Measurements from ENCODE around the gene TMED7.
"Not testable (repeated sequence)": the region's sequence is repeated elsewhere in the genome, so short reads cannot be mapped to it uniquely, and the experiment has no call there.

TMED7 gene

DNA sequence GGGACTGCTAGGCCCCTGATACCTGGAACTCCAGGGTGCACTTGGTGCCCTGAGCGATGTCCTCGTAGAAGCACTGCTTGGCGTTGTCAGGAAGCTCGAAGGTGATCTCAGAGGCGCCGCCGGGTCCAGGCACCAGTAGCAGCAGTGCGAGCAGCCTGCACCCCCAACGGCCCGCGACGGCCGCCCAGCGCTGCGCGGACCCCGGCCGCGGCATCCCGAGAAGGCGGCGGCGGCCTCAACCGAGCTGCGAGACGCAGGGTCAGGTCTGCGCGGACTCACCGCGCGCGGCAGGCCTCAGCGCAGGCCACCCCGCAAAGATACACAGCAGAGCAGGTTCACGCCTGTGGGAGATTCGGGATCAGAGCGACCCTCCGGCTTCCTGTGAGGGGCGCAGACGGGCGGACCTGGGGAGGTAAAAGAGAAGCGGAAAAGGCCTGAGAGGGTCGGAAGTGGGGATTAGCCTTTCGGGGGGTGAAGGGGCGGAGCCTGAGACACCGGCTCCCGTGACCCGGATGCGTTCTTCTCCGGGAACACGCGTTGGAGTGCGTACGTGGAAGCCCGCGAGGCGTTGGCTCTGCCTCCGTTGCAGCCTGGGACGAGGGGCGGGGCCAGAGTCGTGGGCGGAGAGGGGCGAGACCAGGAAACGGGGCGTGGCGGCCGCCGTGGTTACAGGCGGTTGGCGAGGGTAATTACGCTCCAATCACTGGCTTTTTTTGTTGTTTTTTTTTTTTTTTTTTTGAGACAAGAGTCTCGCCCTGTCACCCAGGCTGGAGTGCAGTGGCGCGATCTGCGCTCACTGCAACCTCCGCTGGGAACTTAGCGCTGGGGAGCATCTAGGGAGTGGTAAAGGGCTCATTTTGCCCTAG lies at the start of gene TMED7:
TMED7 (minus strand) TSS at position 458 of the 866 bp plus-strand sequence; CDS start at position 214, 244 bp downstream.
- DNase-seq (ENCODE audit: low read depth) = peak; percentile 97
- H3K4me3 ChIP-seq (ENCODE audit: control insufficient read depth, low read depth, low read length) = peak within 1 kb of the TSS; percentile 91
- TF ChIP-seq CTCF (conservative IDR thresholded peaks at IDR 0.05; ENCODE audit: control insufficient read depth, insufficient read depth, low read depth, low read length) = no peak

DNA sequence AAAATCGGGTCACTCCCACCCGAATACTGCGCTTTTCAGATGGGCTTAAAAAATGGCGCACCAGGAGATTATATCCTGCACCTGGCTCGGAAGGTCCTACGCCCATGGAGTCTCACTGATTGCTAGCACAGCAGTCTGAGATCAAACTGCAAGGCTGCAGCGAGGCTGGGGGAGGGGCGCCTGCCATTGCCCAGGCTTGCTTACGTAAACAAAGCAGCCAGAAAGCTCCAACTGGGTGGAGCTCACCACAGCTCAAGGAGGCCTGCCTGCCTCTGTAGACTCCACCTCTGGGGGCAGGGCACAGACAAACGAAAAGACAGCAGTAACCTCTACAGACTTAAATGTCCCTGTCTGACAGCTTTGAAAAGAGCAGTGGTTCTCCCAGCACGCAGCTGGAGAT lies 48.9 kb upstream of the TMED7 start:
- H3K4me3 ChIP-seq (ENCODE audit: control insufficient read depth, low read depth, low read length); DNase-seq (ENCODE audit: low read depth): not testable (repeated sequence)

GRCh38 chr5:115673596-115673995 lies 47.8 kb upstream of the TMED7 start:
- no peak overlapping the region for H3K4me3 ChIP-seq (ENCODE audit: control insufficient read depth, low read depth, low read length)
- TF ChIP-seq CTCF (conservative IDR thresholded peaks at IDR 0.05; ENCODE audit: control insufficient read depth, insufficient read depth, low read depth, low read length) = no peak
- no peak for DNase-seq (ENCODE audit: low read depth)

- no peak for DNase-seq (ENCODE audit: low read depth)
- TF ChIP-seq CTCF (conservative IDR thresholded peaks at IDR 0.05; ENCODE audit: control insufficient read depth, insufficient read depth, low read depth, low read length) = no peak
- no peak overlapping the region for H3K4me3 ChIP-seq (ENCODE audit: control insufficient read depth, low read depth, low read length)
Measured at GRCh38 chr5:115671939-115672338, 46.1 kb upstream of the TMED7 start.

DNA sequence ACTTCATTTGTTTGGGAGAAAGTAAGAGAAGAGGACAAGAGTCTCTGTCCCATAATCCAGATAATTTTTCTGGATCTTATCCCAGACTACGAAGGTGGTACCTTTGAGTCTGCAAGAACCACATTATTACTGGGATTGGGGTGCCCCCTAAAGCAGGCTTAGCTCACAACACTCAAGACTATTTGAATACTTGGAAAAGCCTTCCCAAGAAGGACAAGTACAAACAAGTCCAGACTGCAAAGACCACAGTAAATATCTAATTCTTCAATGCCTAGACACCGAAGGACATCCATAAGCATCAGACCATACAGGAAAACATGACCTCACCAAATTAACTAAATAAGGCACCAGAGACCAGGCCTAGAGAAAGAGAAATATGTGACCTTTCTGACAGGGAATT lies 40.2 kb upstream of the TMED7 start:
- no peak overlapping the region for H3K4me3 ChIP-seq (ENCODE audit: control insufficient read depth, low read depth, low read length)
- no peak for TF ChIP-seq CTCF (conservative IDR thresholded peaks at IDR 0.05; ENCODE audit: control insufficient read depth, insufficient read depth, low read depth, low read length)
- DNase-seq (ENCODE audit: low read depth) = peak; percentile 14

DNA sequence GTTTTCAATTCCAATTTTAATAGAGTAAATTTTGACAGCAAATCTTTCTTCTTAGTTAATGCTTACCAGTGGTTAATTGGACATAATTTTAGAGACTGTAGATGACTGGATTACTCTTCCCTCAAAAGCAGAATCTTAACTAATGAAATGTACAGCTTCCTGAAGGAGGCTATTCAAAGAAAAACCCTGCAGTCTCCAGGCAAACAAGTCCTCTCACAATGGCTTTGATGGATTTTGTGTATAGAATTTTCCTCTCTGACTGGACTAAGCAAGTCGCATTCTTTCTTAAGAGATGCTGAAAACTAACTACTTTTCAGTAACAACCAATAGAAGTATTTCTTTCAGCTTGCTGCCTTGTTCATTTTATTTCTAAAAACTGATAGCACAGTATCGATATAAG lies 35.7 kb upstream of the TMED7 start:
- DNase-seq (ENCODE audit: low read depth) = no peak
- TF ChIP-seq CTCF (conservative IDR thresholded peaks at IDR 0.05; ENCODE audit: control insufficient read depth, insufficient read depth, low read depth, low read length) = no peak

DNA sequence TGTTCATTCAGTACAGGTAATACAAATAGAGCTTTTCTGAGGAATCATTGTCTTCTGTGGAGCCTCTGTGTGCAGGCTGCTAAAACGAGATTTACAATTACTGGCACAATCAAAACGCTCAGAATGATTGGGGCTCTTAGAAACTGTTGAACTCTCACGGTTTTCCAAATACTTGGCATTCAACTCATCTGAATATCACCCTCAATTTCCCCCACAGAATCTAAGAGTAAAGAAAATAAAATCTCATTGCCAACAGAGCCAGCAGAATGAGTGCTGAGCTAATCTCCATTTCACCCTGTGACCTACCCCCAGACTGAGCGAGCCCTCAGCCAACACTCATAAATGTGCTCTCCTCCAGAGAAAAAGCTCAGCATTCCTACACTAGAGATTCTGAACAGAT lies 35.3 kb upstream of the TMED7 start:
- TF ChIP-seq CTCF (conservative IDR thresholded peaks at IDR 0.05; ENCODE audit: control insufficient read depth, insufficient read depth, low read depth, low read length) = no peak
- no peak overlapping the region for H3K4me3 ChIP-seq (ENCODE audit: control insufficient read depth, low read depth, low read length)
- no peak for DNase-seq (ENCODE audit: low read depth)

More for the DNA sequence above, 35.7 kb upstream of the TMED7 start:
- H3K4me3 ChIP-seq (ENCODE audit: control insufficient read depth, low read depth, low read length) = no peak overlapping the region
